ENCODE data around the gene VCPKMT. TPM values are rescaled to one million over a fixed set of nuclear protein-coding genes. Genes with fewer than 3 reads are reported as not detected.

The VCPKMT gene
- total and polyA plus RNA-seq, 9 of the 15 experiments (the other 6 are each of a cell fraction or from before 2014, with no cell fraction given): 2.7 to 7.8 (median 6.3) TPM

- ChIA-PET POLR2A (no interaction called here), CTCF (ENCODE audit: low intra/inter-chr PET ratio) (no interaction called here)
- no TSS peak for BruUV-seq (replicated peaks)
- H3K27ac ChIP-seq (ENCODE audit: extremely low read depth, low read depth, low read length): no peak overlapping the region
- no peak for FAIRE-seq
- no peaks in the 10 kb centered on the region for H3K9me3 ChIP-seq (replicated peaks; ENCODE audit: control insufficient read depth, insufficient read depth, low read depth, low read length)
- no peak for ATAC-seq
- no peaks in the 10 kb centered on the region for H3K36me3 ChIP-seq (ENCODE audit: control insufficient read depth, insufficient read depth, low read length)
- in situ Hi-C loops (cut with MboI) (no loop called here), intact Hi-C loops (cut with micrococcal nuclease) (no loop called here)
- WGBS (ENCODE audit: insufficient coverage, low coverage, missing lambda C conversion rate): 50% methylated on average over 1 of the region's 2 CpGs
- no peaks in the 10 kb centered on the region for H3K9me1 ChIP-seq (ENCODE audit: control insufficient read depth, insufficient read depth, low read length)
- H4K20me1 ChIP-seq (replicated peaks; ENCODE audit: control insufficient read depth, insufficient read depth, low read length): no peaks in the 10 kb centered on the region
- H3K79me2 ChIP-seq (ENCODE audit: control insufficient read depth, insufficient read depth, low read length): no peaks in the 10 kb centered on the region
- H3K4me2 ChIP-seq (ENCODE audit: insufficient read depth, low read length): no peak overlapping the region
- TF ChIP-seq NKRF (IDR thresholded peaks at IDR 0.05; ENCODE audit: borderline replicate concordance) (no peak), CUX1 (CRISPR knock-in tag; IDR thresholded peaks at IDR 0.05) (no peak), ZNF764 (CRISPR knock-in tag; IDR thresholded peaks at IDR 0.05; ENCODE audit: low read depth) (no peak), ZMIZ1 (IDR thresholded peaks at IDR 0.05; ENCODE audit: low read depth in 2 of 2, low read length in 2 of 2) (no peak), ZNF668 (CRISPR knock-in tag; IDR thresholded peaks at IDR 0.05) (no peak), MAX (CRISPR knock-in tag; IDR thresholded peaks at IDR 0.05) (no peak), POLR3G (IDR thresholded peaks at IDR 0.05; ENCODE audit: extremely low read depth, insufficient read length, insufficient replicate concordance) (no peak)
- H2AFZ ChIP-seq (ENCODE audit: low read depth, low read length): no peak overlapping the region
- H3K27me3 ChIP-seq (ENCODE audit: control insufficient read depth in 2 of 2, insufficient read depth in 2 of 2, low read length in 2 of 2): no peaks in the 10 kb centered on the region
- H3K4me3 ChIP-seq: no peak overlapping the region
- H3K9ac ChIP-seq (ENCODE audit: insufficient read depth in 1 of 2, low read depth in 2 of 2, low read length in 2 of 2): no peak overlapping the region
- DNase-seq (ENCODE audit: extremely low read depth in 1 of 4, low spot score in 3 of 4): no peak
- H3K4me1 ChIP-seq (replicated peaks in 1 of 2; ENCODE audit: control insufficient read depth in 2 of 2, insufficient read depth in 2 of 2, low read length in 2 of 2): peaks cover 0 to 11% of the 10 kb centered on the region in 2 experiments; a peak in 2 of 5 replicates
Observed at GRCh38 chr14:50069325-50069724, 47.0 kb downstream of the VCPKMT start.

Measured in K562 (cell line).